ENCODE results near the gene BCAN. TPM values are rescaled to one million over a fixed set of nuclear protein-coding genes. Genes with fewer than 3 reads are reported as not detected.

Gene BCAN
- polyA plus RNA-seq, 4 donors = 0.36 to 1.9 TPM; not detected in 2

GRCh38 chr1:156689035-156689952 is 47.4 kb downstream of the BCAN start:
- FAIRE-seq (no peak), DNase-seq (peak; percentile 72 to 92)
- 0 to 1% (median 1%) methylated on average over 23 of the region's 23 CpGs for WGBS, 3 donors
- Histone ChIP-seq H3K4me1 (ENCODE audit: control insufficient read depth in 3 of 3, insufficient read depth in 2 of 3, low read depth in 1 of 3, low read length in 2 of 3) (peaks cover 3 to 50% (median 4%) of the 10 kb centered on the region in 3 donors), H3K9me3 (ENCODE audit: control insufficient read depth in 2 of 2, insufficient read depth in 1 of 2, low read depth in 1 of 2, low read length in 1 of 2) (no peaks in the 10 kb centered on the region), H3K4me3 (ENCODE audit: low read depth in 1 of 3, low read length in 3 of 3) (no peak overlapping the region), H3K27me3 (ENCODE audit: control insufficient read depth in 3 of 3, insufficient read depth in 3 of 3, low read length in 3 of 3) (peaks cover 0 to 8% (median 5%) of the 10 kb centered on the region in 3 donors), H3K36me3 (ENCODE audit: control insufficient read depth in 3 of 3, insufficient read depth in 2 of 3, low read depth in 1 of 3, low read length in 3 of 3) (no peaks in the 10 kb centered on the region), H3K27ac (ENCODE audit: low read depth in 1 of 3, low read length in 2 of 3) (no peak overlapping the region)

DNA sequence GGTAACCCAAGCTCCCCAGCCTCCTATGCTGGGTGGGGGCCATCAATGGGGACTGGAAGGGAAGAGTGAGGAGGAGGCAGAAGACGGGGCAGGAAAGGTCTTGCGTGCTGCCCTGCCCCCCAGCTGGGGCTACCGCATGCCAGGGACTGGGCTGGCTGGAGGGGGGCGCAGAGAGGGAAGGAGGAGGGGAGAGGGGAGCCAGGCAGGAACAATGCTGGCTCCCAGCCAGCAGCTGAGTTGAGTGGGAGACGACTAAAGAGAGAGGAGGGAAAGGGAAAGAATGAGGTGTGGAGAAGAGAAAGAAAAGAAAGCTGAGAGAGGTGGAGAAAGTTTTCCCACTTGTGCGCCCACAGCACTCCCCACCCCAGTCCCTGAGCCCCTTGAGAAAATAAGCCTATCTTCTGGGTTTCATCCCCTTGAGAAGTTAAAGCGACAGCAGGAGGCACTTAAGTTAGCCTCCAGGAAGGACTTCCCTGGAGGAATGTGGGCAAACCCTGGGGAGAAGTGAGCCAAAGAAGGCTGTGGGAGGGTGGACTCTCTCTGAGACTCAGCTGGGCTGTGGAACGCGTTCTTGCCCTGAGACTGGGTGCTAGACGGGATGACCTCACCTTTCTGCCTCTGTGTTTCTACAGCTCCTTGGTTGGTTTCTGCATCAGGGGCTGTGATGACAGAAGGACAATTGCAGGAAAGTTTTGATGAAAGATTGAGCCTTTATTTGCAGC is 48.2 kb downstream of the BCAN start:
- H3K27ac ChIP-seq (ENCODE audit: low read depth in 1 of 3, low read length in 2 of 3) = no peak overlapping the region
- FAIRE-seq = no peak
- WGBS, 3 donors = 27 to 34% (median 27%) methylated on average over 10 of the region's 10 CpGs
- H3K4me3 ChIP-seq (ENCODE audit: low read depth in 1 of 3, low read length in 3 of 3) = no peak overlapping the region
- H3K4me1 ChIP-seq (ENCODE audit: control insufficient read depth in 3 of 3, insufficient read depth in 2 of 3, low read depth in 1 of 3, low read length in 2 of 3) = peaks cover 3 to 53% (median 4%) of the 10 kb centered on the region in 3 donors
- DNase-seq = no peak
- H3K9me3 ChIP-seq (ENCODE audit: control insufficient read depth in 2 of 2, insufficient read depth in 1 of 2, low read depth in 1 of 2, low read length in 1 of 2) = no peaks in the 10 kb centered on the region
- H3K27me3 ChIP-seq (ENCODE audit: control insufficient read depth in 3 of 3, insufficient read depth in 3 of 3, low read length in 3 of 3) = peaks cover 0 to 8% (median 3%) of the 10 kb centered on the region in 3 donors
- no peaks in the 10 kb centered on the region for H3K36me3 ChIP-seq (ENCODE audit: control insufficient read depth in 3 of 3, insufficient read depth in 2 of 3, low read depth in 1 of 3, low read length in 3 of 3)

- H3K27me3 ChIP-seq (ENCODE audit: control insufficient read depth in 3 of 3, insufficient read depth in 3 of 3, low read length in 3 of 3) = peaks cover 0 to 8% (median 3%) of the 10 kb centered on the region in 3 donors
- H3K4me3 ChIP-seq (ENCODE audit: low read depth in 1 of 3, low read length in 3 of 3) = no peak overlapping the region
- H3K27ac ChIP-seq (ENCODE audit: low read depth in 1 of 3, low read length in 2 of 3) = no peak overlapping the region
- 61 to 80% (median 73%) methylated on average over 8 of the region's 8 CpGs for whole genome bisulfite sequencing, 3 donors
- H3K9me3 ChIP-seq (ENCODE audit: control insufficient read depth in 2 of 2, insufficient read depth in 1 of 2, low read depth in 1 of 2, low read length in 1 of 2) = no peaks in the 10 kb centered on the region
- no peak for DNase-seq
- no peaks in the 10 kb centered on the region for H3K36me3 ChIP-seq (ENCODE audit: control insufficient read depth in 3 of 3, insufficient read depth in 2 of 3, low read depth in 1 of 3, low read length in 3 of 3)
- FAIRE-seq = no peak
- peaks cover 3 to 53% (median 4%) of the 10 kb centered on the region in 3 donors for H3K4me1 ChIP-seq (ENCODE audit: control insufficient read depth in 3 of 3, insufficient read depth in 2 of 3, low read depth in 1 of 3, low read length in 2 of 3)
These were observed 48.7 kb downstream of the BCAN start for GRCh38 chr1:156690675-156691036.

GRCh38 chr1:156691191-156691590 is 49.3 kb downstream of the BCAN start:
- no peaks in the 10 kb centered on the region for H3K9me3 ChIP-seq (ENCODE audit: control insufficient read depth in 2 of 2, insufficient read depth in 1 of 2, low read depth in 1 of 2, low read length in 1 of 2)
- 61 to 67% (median 65%) methylated on average over 10 of the region's 10 CpGs for WGBS, 3 donors
- H3K27ac ChIP-seq (ENCODE audit: low read depth in 1 of 3, low read length in 2 of 3) = peak overlapping the region in 1 of 3 donors; percentile 32
- peaks cover 0 to 8% (median 3%) of the 10 kb centered on the region in 3 donors for H3K27me3 ChIP-seq (ENCODE audit: control insufficient read depth in 3 of 3, insufficient read depth in 3 of 3, low read length in 3 of 3)
- DNase-seq = no peak
- no peak overlapping the region for H3K4me3 ChIP-seq (ENCODE audit: low read depth in 1 of 3, low read length in 3 of 3)
- peaks cover 3 to 53% (median 4%) of the 10 kb centered on the region in 3 donors for H3K4me1 ChIP-seq (ENCODE audit: control insufficient read depth in 3 of 3, insufficient read depth in 2 of 3, low read depth in 1 of 3, low read length in 2 of 3)
- FAIRE-seq = no peak
- H3K36me3 ChIP-seq (ENCODE audit: control insufficient read depth in 3 of 3, insufficient read depth in 2 of 3, low read depth in 1 of 3, low read length in 3 of 3) = no peaks in the 10 kb centered on the region

GRCh38 chr1:156691665-156692440 is 49.9 kb downstream of the BCAN start:
- Histone ChIP-seq H3K27me3 (ENCODE audit: control insufficient read depth in 3 of 3, insufficient read depth in 3 of 3, low read length in 3 of 3) (peaks cover 0 to 8% (median 3%) of the 10 kb centered on the region in 3 donors), H3K36me3 (ENCODE audit: control insufficient read depth in 3 of 3, insufficient read depth in 2 of 3, low read depth in 1 of 3, low read length in 3 of 3) (no peaks in the 10 kb centered on the region), H3K27ac (ENCODE audit: low read depth in 1 of 3, low read length in 2 of 3) (peak overlapping the region in 1 of 3 donors; percentile 56), H3K9me3 (ENCODE audit: control insufficient read depth in 2 of 2, insufficient read depth in 1 of 2, low read depth in 1 of 2, low read length in 1 of 2) (no peaks in the 10 kb centered on the region), H3K4me1 (ENCODE audit: control insufficient read depth in 3 of 3, insufficient read depth in 2 of 3, low read depth in 1 of 3, low read length in 2 of 3) (peaks cover 3 to 53% (median 4%) of the 10 kb centered on the region in 3 donors), H3K4me3 (ENCODE audit: low read depth in 1 of 3, low read length in 3 of 3) (no peak overlapping the region)
- 17 to 26% (median 22%) methylated on average over 20 of the region's 20 CpGs for WGBS, 3 donors
- FAIRE-seq = no peak
- peak in 1 of 2 donors; percentile 56 for DNase-seq

- H3K4me3 ChIP-seq (ENCODE audit: low read depth in 1 of 3, low read length in 3 of 3) = no peak overlapping the region
- no peak for FAIRE-seq
- peaks cover 0 to 8% (median 3%) of the 10 kb centered on the region in 3 donors for H3K27me3 ChIP-seq (ENCODE audit: control insufficient read depth in 3 of 3, insufficient read depth in 3 of 3, low read length in 3 of 3)
- H3K9me3 ChIP-seq (ENCODE audit: control insufficient read depth in 2 of 2, insufficient read depth in 1 of 2, low read depth in 1 of 2, low read length in 1 of 2) = no peaks in the 10 kb centered on the region
- peaks cover 3 to 53% (median 4%) of the 10 kb centered on the region in 3 donors for H3K4me1 ChIP-seq (ENCODE audit: control insufficient read depth in 3 of 3, insufficient read depth in 2 of 3, low read depth in 1 of 3, low read length in 2 of 3)
- WGBS, 3 donors = 7 to 11% (median 8%) methylated on average over 12 to 13 of the region's 13 CpGs
- no peaks in the 10 kb centered on the region for H3K36me3 ChIP-seq (ENCODE audit: control insufficient read depth in 3 of 3, insufficient read depth in 2 of 3, low read depth in 1 of 3, low read length in 3 of 3)
- no peak for DNase-seq
- peak overlapping the region in 1 of 3 donors; percentile 56 for H3K27ac ChIP-seq (ENCODE audit: low read depth in 1 of 3, low read length in 2 of 3)
These were observed 50.6 kb downstream of the BCAN start for GRCh38 chr1:156692441-156692924.

DNA sequence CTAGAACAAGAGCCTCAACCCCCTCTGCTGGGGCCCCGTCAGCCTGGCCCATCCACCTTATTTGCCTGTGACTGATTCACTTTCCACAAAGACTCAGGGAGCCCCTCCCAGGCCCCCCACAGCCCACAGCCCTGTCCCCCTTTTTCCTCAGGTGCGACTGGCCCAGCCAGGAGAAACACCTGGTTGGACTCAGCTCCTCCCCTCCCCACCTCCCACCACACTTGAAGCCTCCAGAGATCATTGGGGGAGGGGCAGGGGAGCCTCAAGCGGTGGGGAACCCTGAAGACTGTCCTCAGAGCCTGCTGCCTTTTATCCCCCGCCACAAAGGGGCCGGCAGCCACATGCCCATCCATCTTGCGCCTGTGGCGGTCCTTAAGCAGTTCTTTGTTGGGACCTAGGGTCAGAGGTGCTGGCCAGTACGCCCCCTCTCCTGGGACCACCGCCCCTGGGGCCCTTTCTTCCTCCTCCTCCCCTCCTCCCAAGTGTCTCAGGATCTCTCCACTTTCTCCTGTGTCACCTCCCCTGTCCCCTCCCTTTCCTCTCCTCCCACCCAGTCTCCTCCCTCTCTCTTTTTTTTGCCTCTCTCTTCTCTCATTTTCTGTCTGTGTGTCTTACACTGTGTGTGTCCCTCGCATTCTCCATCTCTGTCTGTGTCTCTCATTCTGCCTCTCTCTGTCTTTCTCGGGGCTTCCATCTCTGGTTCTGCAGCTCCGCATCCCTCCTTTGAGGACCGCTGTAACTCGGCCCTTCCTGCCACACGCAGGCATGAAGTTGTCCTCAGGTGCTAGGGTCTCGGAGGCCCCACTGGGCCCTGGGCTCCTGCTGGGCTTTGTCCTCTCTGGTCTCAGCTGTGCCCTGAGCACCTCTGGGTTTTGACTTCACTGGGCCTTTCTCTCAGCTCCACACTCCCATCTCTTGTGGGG is 51.3 kb downstream of the BCAN start:
- H3K4me3 ChIP-seq (ENCODE audit: low read depth in 1 of 3, low read length in 3 of 3) = no peak overlapping the region
- 35 to 41% (median 37%) methylated on average over 14 to 16 of the region's 16 CpGs for WGBS, 3 donors
- H3K27me3 ChIP-seq (ENCODE audit: control insufficient read depth in 3 of 3, insufficient read depth in 3 of 3, low read length in 3 of 3) = peaks cover 0 to 8% (median 3%) of the 10 kb centered on the region in 3 donors
- no peaks in the 10 kb centered on the region for H3K9me3 ChIP-seq (ENCODE audit: control insufficient read depth in 2 of 2, insufficient read depth in 1 of 2, low read depth in 1 of 2, low read length in 1 of 2)
- peaks cover 3 to 53% (median 4%) of the 10 kb centered on the region in 3 donors for H3K4me1 ChIP-seq (ENCODE audit: control insufficient read depth in 3 of 3, insufficient read depth in 2 of 3, low read depth in 1 of 3, low read length in 2 of 3)
- FAIRE-seq (no peak), DNase-seq (peak in 1 of 2 donors; percentile 87)
- H3K36me3 ChIP-seq (ENCODE audit: control insufficient read depth in 3 of 3, insufficient read depth in 2 of 3, low read depth in 1 of 3, low read length in 3 of 3) = no peaks in the 10 kb centered on the region
- H3K27ac ChIP-seq (ENCODE audit: low read depth in 1 of 3, low read length in 2 of 3) = peak overlapping the region in 1 of 3 donors; percentile 56

Data from small intestine (tissue), 7 donors.